ENCODE data around the gene HTR4. TPM values are rescaled to one million over a fixed set of nuclear protein-coding genes. Genes with fewer than 3 reads are reported as not detected.
A peak's percentile ranks its signal among the peaks of the same experiment; 100 is the strongest.
"Not testable (repeated sequence)": the region's sequence is repeated elsewhere in the genome, so short reads cannot be mapped to it uniquely, and the experiment has no call there.

The HTR4 gene
- total and polyA plus RNA-seq, 2 of the 4 experiments (the other 2 are of a cell fraction), result not detected

GRCh38 chr5:148532969-148533670 is 121.2 kb downstream of the HTR4 start:
- Histone ChIP-seq H2AK9ac (replicated peaks; ENCODE audit: low read depth, low read length, poor library complexity) (no peak overlapping the region), H4K91ac (ENCODE audit: insufficient read depth, low read depth, low read length) (no peak overlapping the region), H2BK5ac (ENCODE audit: low read depth, low read length, poor library complexity, severe bottlenecking) (no peak overlapping the region), H3K36me3 (ENCODE audit: control insufficient read depth, insufficient read depth, low read length) (no peaks in the 10 kb centered on the region), H2BK120ac (ENCODE audit: low read depth, low read length) (no peak overlapping the region), H3K27me3 (ENCODE audit: control insufficient read depth, insufficient read depth, low read length) (no peaks in the 10 kb centered on the region), H3K9me1 (ENCODE audit: insufficient read depth, low read length) (no peaks in the 10 kb centered on the region), H3K79me1 (ENCODE audit: low read depth in 1 of 2, low read length in 2 of 2) (no peaks in the 10 kb centered on the region), H3K9ac (ENCODE audit: low read depth, low read length) (no peak overlapping the region), H2BK15ac (ENCODE audit: low read depth, low read length) (no peak overlapping the region), H3K18ac (ENCODE audit: low read depth, low read length) (no peak overlapping the region), H2AK5ac (ENCODE audit: low read depth, low read length) (no peak overlapping the region), H3K4me1 (ENCODE audit: control insufficient read depth, insufficient read depth, low read length) (no peaks in the 10 kb centered on the region), H3K4me2 (ENCODE audit: low read depth, low read length) (no peak overlapping the region), H3K23ac (ENCODE audit: low read depth, low read length) (no peak overlapping the region), H4K20me1 (ENCODE audit: insufficient read depth, low read length) (no peaks in the 10 kb centered on the region), H4K8ac (ENCODE audit: low read depth in 2 of 2, low read length in 2 of 2) (no peak overlapping the region), H3K9me3 (ENCODE audit: control insufficient read depth, insufficient read depth, low read length) (no peaks in the 10 kb centered on the region), H2BK20ac (ENCODE audit: low read depth, low read length) (no peak overlapping the region), H3K56ac (ENCODE audit: extremely low read depth, insufficient read depth, low read length) (no peak overlapping the region), H2AFZ (replicated peaks; ENCODE audit: low read length, poor library complexity) (no peak overlapping the region), H3K4me3 (ENCODE audit: insufficient read depth, low read depth, low read length) (no peak overlapping the region), H3K4ac (ENCODE audit: low read depth, low read length) (no peak overlapping the region), H3K27ac (ENCODE audit: insufficient read depth, low read length) (no peak overlapping the region), H4K5ac (ENCODE audit: low read depth, low read length) (no peak overlapping the region), H3K14ac (replicated peaks; ENCODE audit: low read depth, low read length) (no peak overlapping the region)
- in situ Hi-C loops (cut with MboI; ENCODE audit: low sequenced_read_pairs) (no loop called here), intact Hi-C loops (cut with micrococcal nuclease) (no loop called here), dilution Hi-C loops (cut with HindIII; ENCODE audit: low sequenced_read_pairs, unreplicated experiment) (no loop called here)
- 50% methylated on average over 2 of the region's 5 CpGs; no CpG with 5 or more reads in 1 of the 2 experiments for WGBS, 2 experiments (ENCODE audit: extremely low coverage in 2 of 2, insufficient read length in 1 of 2)
- ChIA-PET POLR2A (ENCODE audit: unreplicated experiment) (no interaction called here), CTCF (no interaction called here)
- DNase-seq (no peak), ATAC-seq (ENCODE audit: low read depth) (no peak)
- TF ChIP-seq MAFK (IDR thresholded peaks at IDR 0.05; ENCODE audit: low read depth, low read length) (peak; percentile 75), CEBPB (IDR thresholded peaks at IDR 0.05; ENCODE audit: low read depth, low read length) (no peak), MAZ (IDR thresholded peaks at IDR 0.05; ENCODE audit: borderline replicate concordance, low read depth, low read length) (no peak), RFX5 (IDR thresholded peaks at IDR 0.05; ENCODE audit: low read depth, low read length) (no peak), RAD21 (IDR thresholded peaks at IDR 0.05; ENCODE audit: low read length) (no peak)
- no TSS peak for BruUV-seq (replicated peaks)

- H3K36me3 ChIP-seq (ENCODE audit: control insufficient read depth, insufficient read depth, low read length); H2BK15ac ChIP-seq (ENCODE audit: low read depth, low read length); H3K23ac ChIP-seq (ENCODE audit: low read depth, low read length); H3K4me2 ChIP-seq (ENCODE audit: low read depth, low read length); H3K9ac ChIP-seq (ENCODE audit: low read depth, low read length); in situ Hi-C loops (cut with MboI; ENCODE audit: low sequenced_read_pairs); H2BK20ac ChIP-seq (ENCODE audit: low read depth, low read length); H2BK5ac ChIP-seq (ENCODE audit: low read depth, low read length, poor library complexity, severe bottlenecking); H3K4me1 ChIP-seq (ENCODE audit: control insufficient read depth, insufficient read depth, low read length); H3K79me1 ChIP-seq (ENCODE audit: low read depth in 1 of 2, low read length in 2 of 2); H3K9me3 ChIP-seq (ENCODE audit: control insufficient read depth, insufficient read depth, low read length); H3K56ac ChIP-seq (ENCODE audit: extremely low read depth, insufficient read depth, low read length); H2AK9ac ChIP-seq (replicated peaks; ENCODE audit: low read depth, low read length, poor library complexity); DNase-seq; H4K8ac ChIP-seq (ENCODE audit: low read depth in 2 of 2, low read length in 2 of 2); H4K91ac ChIP-seq (ENCODE audit: insufficient read depth, low read depth, low read length); H4K5ac ChIP-seq (ENCODE audit: low read depth, low read length); H3K27me3 ChIP-seq (ENCODE audit: control insufficient read depth, insufficient read depth, low read length); POLR2A ChIA-PET (ENCODE audit: unreplicated experiment); BruUV-seq (replicated peaks); H2AK5ac ChIP-seq (ENCODE audit: low read depth, low read length); H4K20me1 ChIP-seq (ENCODE audit: insufficient read depth, low read length); H3K4ac ChIP-seq (ENCODE audit: low read depth, low read length); H3K27ac ChIP-seq (ENCODE audit: insufficient read depth, low read length); H3K9me1 ChIP-seq (ENCODE audit: insufficient read depth, low read length); H3K18ac ChIP-seq (ENCODE audit: low read depth, low read length); H2AFZ ChIP-seq (replicated peaks; ENCODE audit: low read length, poor library complexity); H3K14ac ChIP-seq (replicated peaks; ENCODE audit: low read depth, low read length); intact Hi-C loops (cut with micrococcal nuclease); dilution Hi-C loops (cut with HindIII; ENCODE audit: low sequenced_read_pairs, unreplicated experiment); ATAC-seq (ENCODE audit: low read depth); H3K4me3 ChIP-seq (ENCODE audit: insufficient read depth, low read depth, low read length); H2BK120ac ChIP-seq (ENCODE audit: low read depth, low read length); CTCF ChIA-PET: not testable (repeated sequence)
- WGBS, 2 experiments (ENCODE audit: extremely low coverage in 2 of 2, insufficient read length in 1 of 2), result 55% methylated on average over 1 of the region's 2 CpGs; no CpG with 5 or more reads in 1 of the 2 experiments
These were observed 124.9 kb downstream of the HTR4 start for GRCh38 chr5:148529450-148529849.

Measured in IMR-90 (cell line).